HepG2 (cell line): ENCODE data around the gene METTL26. TPM values are rescaled to one million over a fixed set of nuclear protein-coding genes. Genes with fewer than 3 reads are reported as not detected.

ENCODE experiments used
- ATF5 ChIP-seq: sonication (generic); formaldehyde crosslinking; IDR thresholded peaks from 2 replicates; pipeline ENCODE4 v1.4.0; 2020; ENCODE audit warnings: mild to moderate bottlenecking, low read depth, missing genetic modification reagents
- CAMTA2 ChIP-seq: sonication (generic); formaldehyde crosslinking; IDR thresholded peaks from 2 replicates; pipeline ENCODE4 v1.4.0; 2020; ENCODE audit warnings: mild to moderate bottlenecking, missing genetic modification reagents, borderline replicate concordance
- DPF2 ChIP-seq: sonication (generic); formaldehyde crosslinking; IDR thresholded peaks from 2 replicates; pipeline ENCODE4 v1.4.0; 2020; ENCODE audit warnings: mild to moderate bottlenecking, low read depth, missing genetic modification reagents, borderline replicate concordance
- EP300 ChIP-seq, 3 experiments: sonication (generic) in 1 of 3; formaldehyde crosslinking in 1 of 3; IDR thresholded peaks; 2 replicates each; pipeline versions ENCODE4 v1.5.1 to v1.6.1; 2011 to 2020; ENCODE audit warnings: low read depth in 2 of 3, low read length in 2 of 3, borderline replicate concordance in 1 of 3, improper control_type of control experiment in 1 of 3, mild to moderate bottlenecking in 1 of 3, missing genetic modification reagents in 1 of 3, moderate library complexity in 1 of 3
- FOXC1 ChIP-seq: sonication (generic); formaldehyde crosslinking; IDR thresholded peaks from 2 replicates; pipeline ENCODE4 v1.8.0; 2022; ENCODE audit warnings: mild to moderate bottlenecking, missing genetic modification reagents, borderline replicate concordance
- GFI1 ChIP-seq: sonication (generic); formaldehyde crosslinking; IDR thresholded peaks from 2 replicates; pipeline ENCODE4 v1.5.0; 2020; ENCODE audit warnings: missing genetic modification reagents, mild to moderate bottlenecking, borderline replicate concordance
- KIAA2018 ChIP-seq: sonication (generic); formaldehyde crosslinking; IDR thresholded peaks from 2 replicates; pipeline ENCODE4 v1.5.0; 2020; ENCODE audit warnings: mild to moderate bottlenecking, missing genetic modification reagents, borderline replicate concordance
- MXD1 ChIP-seq: sonication (generic); formaldehyde crosslinking; IDR thresholded peaks from 2 replicates; pipeline ENCODE4 v1.4.0; 2020; ENCODE audit warnings: mild to moderate bottlenecking, missing genetic modification reagents
- STAT6 ChIP-seq: sonication (generic); formaldehyde crosslinking; IDR thresholded peaks from 2 replicates; pipeline ENCODE4 v1.4.0; 2020; ENCODE audit warnings: missing genetic modification reagents, mild to moderate bottlenecking, borderline replicate concordance
- ZNF280D ChIP-seq: sonication (generic); formaldehyde crosslinking; IDR thresholded peaks from 2 replicates; pipeline ENCODE4 v1.5.1; 2020; ENCODE audit warnings: mild to moderate bottlenecking, missing genetic modification reagents
- ZNF44 ChIP-seq: sonication (generic); formaldehyde crosslinking; IDR thresholded peaks from 2 replicates; pipeline ENCODE4 v1.5.1; 2020; ENCODE audit warnings: mild to moderate bottlenecking, missing genetic modification reagents
- polyA plus RNA-seq, 8 experiments: library from polyadenylated mRNA; depleted of rRNA in 3 of 8; stranded (reverse) in 7 of 8; unstranded in 1 of 8; fragments of >200 nt; fragmentation: Illumina TruSeq in 4 of 8; extraction: Trizol in 4 of 8; gene quantifications; 2 replicates each; pipeline versions ENCODE4 v1.2.1 to v1.2.3, GENCODE V29; 2011 to 2016; ENCODE audit warnings: low read depth in 4 of 8, missing spikeins in 1 of 8, mixed read lengths in 1 of 8; ENCODE audit not compliant: insufficient read depth in 1 of 8
- total RNA-seq, 5 experiments: library from RNA; depleted of rRNA; stranded (reverse); fragments of >200 nt; fragmentation: Illumina TruSeq; extraction: Trizol; gene quantifications; 2 replicates each; pipeline ENCODE4 v1.2.3, GENCODE V29; 2016; ENCODE audit warnings: low read depth in 1 of 5

Gene METTL26
- total and polyA plus RNA-seq, 2 of the 13 experiments (the other 11 are each of a cell fraction or from before 2014, with no cell fraction given), result 65.5 to 70.1 TPM

GRCh38 chr16:630249-630814 lies 5.8 kb downstream of the METTL26 start (continued):
- TF ChIP-seq ZNF280D (CRISPR knock-in tag) (peak; percentile 56; the same call in 1 of the 2 replicates), EP300 (IDR thresholded peaks at IDR 0.05; ENCODE audit: low read depth in 2 of 2, low read length in 2 of 2) (peak in 1 of 2 experiments; percentile 32; a peak in 1 of 4 replicates), EP300 (CRISPR knock-in tag; IDR thresholded peaks at IDR 0.05; ENCODE audit: borderline replicate concordance) (no peak), FOXC1 (CRISPR knock-in tag) (0 out of 2 replicates have a peak, but pooled peaks have one; percentile 9), MXD1 (0 out of 2 replicates have a peak, but pooled peaks have one; percentile 17), ZNF44 (CRISPR knock-in tag) (no peak), KIAA2018 (CRISPR knock-in tag) (no peak), DPF2 (CRISPR knock-in tag) (0 out of 2 replicates have a peak, but pooled peaks have one; percentile 29), STAT6 (no peak), CAMTA2 (CRISPR knock-in tag) (0 out of 2 replicates have a peak, but pooled peaks have one; percentile 68), GFI1 (CRISPR knock-in tag) (0 out of 2 replicates have a peak, but pooled peaks have one; percentile 35), ATF5 (CRISPR knock-in tag) (0 out of 2 replicates have a peak, but pooled peaks have one; percentile 36)
